Heart left ventricle (tissue), 16 donors: ENCODE measurements around the gene EPHA1. TPM values are rescaled to one million over a fixed set of nuclear protein-coding genes. Genes with fewer than 3 reads are reported as not detected.

Experiments used
- ATAC-seq, 4 donors: fragments of 200-7000 bp; cut with Tn5 transposase; one replicate each; pipeline ENCODE4 v1.9.1; 2020 to 2022; ENCODE audit warnings: moderate library complexity in 4 of 4, mild to moderate bottlenecking in 3 of 4, moderate number of reproducible peaks in 1 of 4
- DNase-seq, 5 donors: peaks; one replicate each; pipeline ENCODE4 v3.0.0-alpha.2; 2020
- H3K27ac ChIP-seq, 12 donors: fragments of 200-600 bp; sonication (generic) in 4 of 12; one replicate each; pipeline versions ENCODE4 v1.5.0 to v1.8.0; 2016 to 2022; ENCODE audit warnings: mild to moderate bottlenecking in 2 of 12
- H3K27me3 ChIP-seq, 9 donors: fragments of 200-600 bp; sonication (generic) in 2 of 9; one replicate each; pipeline versions ENCODE4 v1.5.1 to v1.8.0; 2016 to 2022; ENCODE audit warnings: mild to moderate bottlenecking in 3 of 9
- H3K36me3 ChIP-seq, 9 donors: fragments of 200-600 bp; sonication (generic) in 2 of 9; one replicate each; pipeline versions ENCODE4 v1.5.0 to v1.8.0; 2018 to 2022; ENCODE audit warnings: mild to moderate bottlenecking in 2 of 9
- H3K4me1 ChIP-seq, 12 donors: fragments of 200-600 bp; sonication (generic) in 4 of 12; one replicate each; pipeline versions ENCODE4 v1.5.0 to v1.8.0; 2016 to 2022; ENCODE audit warnings: mild to moderate bottlenecking in 3 of 12
- H3K4me3 ChIP-seq, 12 donors: fragments of 200-600 bp; sonication (generic) in 4 of 12; one replicate each; pipeline versions ENCODE4 v1.5.0 to v1.8.0; 2017 to 2022; ENCODE audit warnings: mild to moderate bottlenecking in 9 of 12, moderate library complexity in 4 of 12
- H3K9me3 ChIP-seq, 12 donors: fragments of 200-600 bp; sonication (generic) in 4 of 12; one replicate each; pipeline versions ENCODE4 v1.5.0 to v1.8.0; 2016 to 2022; ENCODE audit warnings: mild to moderate bottlenecking in 1 of 12
- CTCF ChIP-seq, 12 donors: fragments of 200-600 bp; sonication (generic) in 4 of 12; IDR thresholded peaks; one replicate each; pipeline versions ENCODE4 v1.5.0 to v1.8.0; 2018 to 2022; ENCODE audit warnings: antibody characterized with exemption in 12 of 12, mild to moderate bottlenecking in 5 of 12
- POLR2A ChIP-seq, 2 donors: fragments of 450-650 bp; IDR thresholded peaks; one replicate each; pipeline ENCODE4 v1.6.1; 2017; ENCODE audit warnings: antibody characterized with exemption in 2 of 2, mild to moderate bottlenecking in 2 of 2, moderate library complexity in 2 of 2
- WGBS, 4 donors: extraction: QIAGEN DNeasy Blood & Tissue Kit in 2 of 4; methylation state at CpG; one replicate each; pipeline versions ENCODE4 v1.1.5 to v1.1.7; 2013 to 2018; 5-methylcytosine and 5-hydroxymethylcytosine counted together
- intact Hi-C, 10 donors: fragments of 100-400 bp; cut with DNase I; formaldehyde crosslinking; loops; one replicate each; pipeline versions ENCODE4 v1.11.1 to v1.14.2; 2022
- polyA plus RNA-seq, 2 donors: library from polyadenylated mRNA; stranded (reverse); fragments of 200-250 nt; gene quantifications; one replicate each; pipeline ENCODE4 v1.2.3, GENCODE V29; 2013
- total RNA-seq, 9 donors: library from RNA; depleted of rRNA in 2 of 9; stranded (reverse); fragments of >200 nt in 2 of 9; fragmentation: NEBNext Ultra II Directional in 3 of 9; extraction: Animal tissue kit (Norgen Biotek cat#: 25700) in 3 of 9; gene quantifications; one replicate each; pipeline versions ENCODE4 v1.1.0 to v1.2.4, GENCODE V29; 2016 to 2023
- donor health status: ischemic (EF 13 %, LVEDD 7.1; RV severe dilation, severe dysfunction).
- donor health status: healthy with polysubstance abuse.
- donor health status: DM: no; HTN: yes; CAD: no.
- donor health status: DM: no; HTN: no; CAD: no.
- donor health status: ischemic (EF 25% LVEDD 6.9; RV normal size, moderate dysfunction).
- donor health status: ischemic (EF 25% LVEDD 5.7; RV mildly dilated, moderate dysfunction).
- donor health status: healthy.
- donor health status: DM: yes; HTN: yes; CAD: no.
- donor health status: ischemic (EF 35%, LVEDD 5.7; RV mildly dilated, moderate dysfunction).
- donor health status: nonischemic (EF 11% LVEDD 7.7; RV severe dilation, severe dysfunction).
- donor health status: DM: yes; HTN: yes; CAD: no.
- donor health status: PGD.
- donor health status: ischemic (EF 29% LVEDD 5.4; RV normal size, mild dysfunction).
- donor health status: nonischemic (EF 23%, LVEDD 6.1; RV moderate dilation, normal function).

The EPHA1 gene
- total and polyA plus RNA-seq, 11 donors: 0.04 to 0.51 (median 0.27) TPM; not detected in 7

GRCh38 chr7:143447466-143447865 is 38.8 kb upstream of the EPHA1 start:
- no peak overlapping the region for H3K27ac ChIP-seq
- no peak for TF ChIP-seq POLR2A (IDR thresholded peaks at IDR 0.05)
- DNase-seq (no peak), ATAC-seq (no peak)
- H3K9me3 ChIP-seq: no peaks in the 10 kb centered on the region
- no peaks in the 10 kb centered on the region for H3K4me1 ChIP-seq
- H3K27me3 ChIP-seq: peaks cover 0 to 15% (median 0%) of the 10 kb centered on the region in 9 donors
- 57 to 70% (median 62%) methylated on average over 3 of the region's 3 CpGs for WGBS, 4 donors
- H3K36me3 ChIP-seq: no peaks in the 10 kb centered on the region
- H3K4me3 ChIP-seq: no peak overlapping the region
- intact Hi-C loops: no loop called here

GRCh38 chr7:143444785-143445184 is 36.1 kb upstream of the EPHA1 start:
- TF ChIP-seq POLR2A (IDR thresholded peaks at IDR 0.05) (no peak), CTCF (IDR thresholded peaks at IDR 0.05) (no peak)
- H3K4me1 ChIP-seq: no peaks in the 10 kb centered on the region
- DNase-seq (no peak), ATAC-seq (no peak)
- WGBS, 4 donors: 92 to 97% (median 94%) methylated on average over 1 of the region's 1 CpG
- no peak overlapping the region for H3K27ac ChIP-seq
- no peak overlapping the region for H3K4me3 ChIP-seq
- H3K9me3 ChIP-seq: no peaks in the 10 kb centered on the region
- no peaks in the 10 kb centered on the region for H3K36me3 ChIP-seq
- H3K27me3 ChIP-seq: peaks cover 0 to 15% (median 0%) of the 10 kb centered on the region in 9 donors
- intact Hi-C loops: no loop called here

GRCh38 chr7:143444063-143444782 is 35.6 kb upstream of the EPHA1 start:
- Histone ChIP-seq H3K9me3 (no peaks in the 10 kb centered on the region), H3K36me3 (no peaks in the 10 kb centered on the region), H3K4me1 (no peaks in the 10 kb centered on the region), H3K27ac (no peak overlapping the region), H3K27me3 (peaks cover 0 to 15% (median 0%) of the 10 kb centered on the region in 9 donors), H3K4me3 (no peak overlapping the region)
- WGBS, 4 donors: 90 to 93% (median 93%) methylated on average over 6 of the region's 6 CpGs
- no peak for ATAC-seq
- intact Hi-C loops: no loop called here
- TF ChIP-seq POLR2A (IDR thresholded peaks at IDR 0.05) (no peak), CTCF (IDR thresholded peaks at IDR 0.05) (no peak)
- no peak for DNase-seq

- H3K27ac ChIP-seq: no peak within 1 kb of the TSS
- no peak for TF ChIP-seq CTCF (IDR thresholded peaks at IDR 0.05)
- no peak for TF ChIP-seq POLR2A (IDR thresholded peaks at IDR 0.05)
- intact Hi-C loops: no loop called here
- H3K4me1 ChIP-seq: no peaks in the 10 kb centered on the region
- H3K27me3 ChIP-seq: peaks cover 0 to 15% (median 0%) of the 10 kb centered on the region in 9 donors
- 68 to 96% (median 88%) methylated on average over 4 of the region's 4 CpGs for WGBS, 4 donors
- DNase-seq (no peak), ATAC-seq (no peak)
- no peak within 1 kb of the TSS for H3K4me3 ChIP-seq
- H3K9me3 ChIP-seq: no peaks in the 10 kb centered on the region
- no peaks in the 10 kb centered on the region for H3K36me3 ChIP-seq
Observed at GRCh38 chr7:143443153-143443552, 34.5 kb upstream of the EPHA1 start, which contains the start of gene TAS2R60. Gene TAS2R60 (plus strand): TSS chr7:143443453. CDS start chr7:143443453, 0 bp downstream.
